ENCODE measurements around the gene ANKRD39.

ANKRD39 gene

DNA sequence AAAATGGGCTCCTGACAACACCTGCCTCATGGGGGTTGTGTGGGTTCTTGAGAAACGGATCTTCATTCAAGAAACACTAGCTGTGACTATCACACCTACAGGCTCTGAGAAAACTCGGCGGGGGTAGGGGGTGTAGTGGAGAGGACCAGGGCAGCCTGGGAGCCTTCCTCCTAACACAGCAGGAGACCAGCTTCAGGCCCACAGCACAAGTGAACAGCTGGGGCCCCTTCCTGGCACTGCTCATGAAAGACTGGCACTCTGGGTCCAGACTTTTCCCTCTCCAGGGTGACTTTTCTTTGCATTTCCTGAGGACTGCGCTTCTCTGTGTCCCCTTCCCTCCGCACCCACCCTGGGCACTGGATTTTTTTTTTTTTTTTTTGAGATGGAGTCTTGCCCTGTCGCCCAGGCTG is 19.2 kb upstream of the ANKRD39 start:
- Histone ChIP-seq H3K4me2 (ENCODE audit: low read depth, low read length) (no peak overlapping the region), H3K79me2 (ENCODE audit: low read length) (no peaks in the 10 kb centered on the region), H3K36me3 (replicated peaks; ENCODE audit: insufficient read depth, low read length) (no peaks in the 10 kb centered on the region), H4K20me1 (ENCODE audit: insufficient read depth, low read length) (no peaks in the 10 kb centered on the region), H3K9me3 (replicated peaks; ENCODE audit: insufficient read depth, low read length) (no peaks in the 10 kb centered on the region), H3K4me1 (ENCODE audit: low read length) (no peaks in the 10 kb centered on the region), H3K27me3 (replicated peaks; ENCODE audit: insufficient read depth, low read length) (peaks cover 29% of the 10 kb centered on the region; the same call in 1 of the 2 replicates), H3F3A (ENCODE audit: insufficient read depth, low read length) (no peaks in the 10 kb centered on the region), H3K27ac (ENCODE audit: low read length) (no peak overlapping the region), H3K9ac (ENCODE audit: low read length) (no peak overlapping the region), H3K9me2 (replicated peaks; ENCODE audit: insufficient read depth, low read length) (no peaks in the 10 kb centered on the region), H2AFZ (ENCODE audit: low read length) (no peak overlapping the region), H3K4me3 (ENCODE audit: low read length) (no peak overlapping the region)
- TF ChIP-seq EZH2phosphoT487 (IDR thresholded peaks at IDR 0.05; ENCODE audit: low read length) (no peak), CTCF (IDR thresholded peaks at IDR 0.05; ENCODE audit: low read length) (no peak), EZH2 (optimal IDR thresholded peaks at IDR 0.05; ENCODE audit: low read depth, low read length) (no peak)
- no peak for DNase-seq

GRCh38 chr2:96876269-96877041 is 18.6 kb upstream of the ANKRD39 start:
- H3K36me3 ChIP-seq (replicated peaks; ENCODE audit: insufficient read depth, low read length) = no peaks in the 10 kb centered on the region
- no peak for TF ChIP-seq EZH2 (optimal IDR thresholded peaks at IDR 0.05; ENCODE audit: low read depth, low read length)
- no peak for DNase-seq
- H3K27ac ChIP-seq (ENCODE audit: low read length) = no peak overlapping the region
- H4K20me1 ChIP-seq (ENCODE audit: insufficient read depth, low read length) = no peaks in the 10 kb centered on the region
- no peaks in the 10 kb centered on the region for H3K9me2 ChIP-seq (replicated peaks; ENCODE audit: insufficient read depth, low read length)
- H3K9ac ChIP-seq (ENCODE audit: low read length) = no peak overlapping the region
- H3K4me1 ChIP-seq (ENCODE audit: low read length) = no peaks in the 10 kb centered on the region
- H3K79me2 ChIP-seq (ENCODE audit: low read length) = no peaks in the 10 kb centered on the region
- no peak overlapping the region for H2AFZ ChIP-seq (ENCODE audit: low read length)
- peaks cover 27% of the 10 kb centered on the region; the same call in 1 of the 2 replicates for H3K27me3 ChIP-seq (replicated peaks; ENCODE audit: insufficient read depth, low read length)
- no peak overlapping the region for H3K4me3 ChIP-seq (ENCODE audit: low read length)
- H3K4me2 ChIP-seq (ENCODE audit: low read depth, low read length) = no peak overlapping the region
- H3F3A ChIP-seq (ENCODE audit: insufficient read depth, low read length) = no peaks in the 10 kb centered on the region
- H3K9me3 ChIP-seq (replicated peaks; ENCODE audit: insufficient read depth, low read length) = no peaks in the 10 kb centered on the region

GRCh38 chr2:96875498-96876268 is 17.9 kb upstream of the ANKRD39 start:
- no peaks in the 10 kb centered on the region for H4K20me1 ChIP-seq (ENCODE audit: insufficient read depth, low read length)
- H3K36me3 ChIP-seq (replicated peaks; ENCODE audit: insufficient read depth, low read length) = no peaks in the 10 kb centered on the region
- no peak overlapping the region for H3K27ac ChIP-seq (ENCODE audit: low read length)
- H3K27me3 ChIP-seq (replicated peaks; ENCODE audit: insufficient read depth, low read length) = peaks cover 24% of the 10 kb centered on the region
- no peak for DNase-seq
- no peak overlapping the region for H3K9ac ChIP-seq (ENCODE audit: low read length)
- no peaks in the 10 kb centered on the region; the same call in 1 of the 2 replicates for H3F3A ChIP-seq (ENCODE audit: insufficient read depth, low read length)
- TF ChIP-seq EZH2phosphoT487 (IDR thresholded peaks at IDR 0.05; ENCODE audit: low read length) (no peak), EZH2 (optimal IDR thresholded peaks at IDR 0.05; ENCODE audit: low read depth, low read length) (no peak), CTCF (IDR thresholded peaks at IDR 0.05; ENCODE audit: low read length) (no peak)
- H3K9me3 ChIP-seq (replicated peaks; ENCODE audit: insufficient read depth, low read length) = no peaks in the 10 kb centered on the region
- no peak overlapping the region for H3K4me2 ChIP-seq (ENCODE audit: low read depth, low read length)
- H3K4me3 ChIP-seq (ENCODE audit: low read length) = no peak overlapping the region
- no peaks in the 10 kb centered on the region for H3K79me2 ChIP-seq (ENCODE audit: low read length)
- no peaks in the 10 kb centered on the region for H3K9me2 ChIP-seq (replicated peaks; ENCODE audit: insufficient read depth, low read length)
- no peaks in the 10 kb centered on the region for H3K4me1 ChIP-seq (ENCODE audit: low read length)
- no peak overlapping the region for H2AFZ ChIP-seq (ENCODE audit: low read length)
